GM19035 (cell line): ENCODE data around the gene DISP2.

Experiments
- ATAC-seq: cut with Tn5 transposase; IDR thresholded peaks from one replicate; pipeline ENCODE4 v1.9.1; 2021; ENCODE audit not compliant: unreplicated experiment

The DISP2 gene

GRCh38 chr15:40418126-40418525 lies 60.1 kb downstream of the DISP2 start:
- no peak for ATAC-seq

- no peak for ATAC-seq
Observed at GRCh38 chr15:40420071-40420713, 62.2 kb downstream of the DISP2 start.

- ATAC-seq, result no peak
Observed at GRCh38 chr15:40420793-40421192, 62.8 kb downstream of the DISP2 start.

GRCh38 chr15:40421246-40422157 lies 63.5 kb downstream of the DISP2 start:
- peak; percentile 70 for ATAC-seq

- no peak for ATAC-seq
Observed at GRCh38 chr15:40424483-40425115, 66.6 kb downstream of the DISP2 start.

- no peak for ATAC-seq
Observed at GRCh38 chr15:40425681-40426080, 67.7 kb downstream of the DISP2 start.

- ATAC-seq, result no peak
Observed at GRCh38 chr15:40427188-40427587, 69.2 kb downstream of the DISP2 start.

- no peak for ATAC-seq
Observed at GRCh38 chr15:40428185-40428584, 70.2 kb downstream of the DISP2 start.
